Measurements from ENCODE around the gene COX6B2. TPM values are rescaled to one million over a fixed set of nuclear protein-coding genes. Genes with fewer than 3 reads are reported as not detected.
A peak's percentile ranks its signal among the peaks of the same experiment; 100 is the strongest.

The COX6B2 gene
- total and polyA plus RNA-seq, 2 of the 8 experiments (the other 6 are each of a cell fraction or from before 2014, with no cell fraction given): 4.9 to 6.4 TPM

DNA sequence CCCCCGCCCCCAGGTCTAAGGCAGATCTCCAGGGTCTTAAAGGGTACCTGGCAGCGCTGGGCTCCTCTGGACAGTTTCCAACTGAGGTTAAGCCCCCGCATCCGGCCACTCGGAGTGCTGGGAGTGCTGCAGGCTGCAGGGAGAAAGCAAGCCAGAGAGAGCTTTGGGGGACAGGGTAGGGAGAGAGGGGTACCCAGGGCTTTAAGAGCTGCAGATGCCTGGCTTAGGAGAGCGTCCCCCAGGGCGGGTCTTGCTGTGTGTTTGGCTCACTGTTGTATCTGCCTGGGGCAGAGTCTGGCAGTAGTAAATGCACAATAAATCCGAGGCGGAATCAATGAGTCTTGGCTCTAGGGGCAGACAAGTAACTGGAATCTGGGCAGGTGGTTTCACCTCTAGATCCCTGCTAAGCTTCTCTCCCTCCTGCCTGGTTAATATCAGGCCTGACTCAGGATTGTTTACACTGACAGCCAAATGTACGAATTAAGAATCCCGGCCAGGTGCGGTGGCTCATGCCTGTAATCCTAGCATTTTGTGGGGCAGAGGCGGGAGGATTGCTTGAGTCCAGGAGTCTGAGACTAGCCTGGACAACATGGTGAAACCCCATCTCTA lies 798 bp upstream of the COX6B2 start:
- CTCF ChIA-PET (ENCODE audit: partially characterized antibody): interaction anchor here (0.9 to 2.0 kb wide), 4 partner anchors 11 to 64 kb away, joined by 5 to 9 read pairs (median 6); partner anchors contain the start of gene TMEM238
- DNase-seq (ENCODE audit: low read depth in 1 of 2, low spot score in 2 of 2): no peak
- TF ChIP-seq RXRA (IDR thresholded peaks at IDR 0.05; ENCODE audit: insufficient read depth, low read depth, low read length) (no peak), JUN (IDR thresholded peaks at IDR 0.05; ENCODE audit: low read depth, low read length) (no peak), RBBP5 (IDR thresholded peaks at IDR 0.05; ENCODE audit: borderline replicate concordance, low read depth, low read length) (no peak), BRCA1 (IDR thresholded peaks at IDR 0.05; ENCODE audit: low read depth, low read length) (no peak), TAF7 (optimal IDR thresholded peaks at IDR 0.05; ENCODE audit: borderline replicate concordance, low read depth, low read length) (no peak), SUZ12 (IDR thresholded peaks at IDR 0.05; ENCODE audit: low read length) (no peak), SIRT6 (IDR thresholded peaks at IDR 0.05; ENCODE audit: low read length) (no peak), POU5F1 (IDR thresholded peaks at IDR 0.05; ENCODE audit: low read depth, low read length) (no peak), RNF2 (IDR thresholded peaks at IDR 0.05; ENCODE audit: borderline replicate concordance, low read depth, low read length, missing control alignments, poor library complexity, severe bottlenecking) (no peak), POLR2AphosphoS5 (IDR thresholded peaks at IDR 0.05; ENCODE audit: low read depth, low read length) (no peak), YY1 (IDR thresholded peaks at IDR 0.05; ENCODE audit: low read depth, low read length) (no peak)
- TF ChIP-seq, protein P1, sequence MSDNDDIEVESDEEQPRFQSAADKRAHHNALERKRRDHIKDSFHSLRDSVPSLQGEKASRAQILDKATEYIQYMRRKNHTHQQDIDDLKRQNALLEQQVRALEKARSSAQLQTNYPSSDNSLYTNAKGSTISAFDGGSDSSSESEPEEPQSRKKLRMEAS (IDR thresholded peaks at IDR 0.05): no peak

More for the DNA sequence above, 798 bp upstream of the COX6B2 start:
- Histone ChIP-seq H3K4me1 (replicated peaks in 1 of 4; ENCODE audit: control insufficient read depth in 3 of 4, insufficient read depth in 4 of 4, low read length in 3 of 4) (peaks cover 0 to 16% (median 9%) of the 10 kb centered on the region in 4 experiments; a peak in 6 of 7 replicates), H4K20me1 (replicated peaks in 1 of 2; ENCODE audit: control insufficient read depth in 1 of 2, insufficient read depth in 2 of 2, low read length in 2 of 2) (peaks cover 0 to 10% of the 10 kb centered on the region in 2 experiments), H3K9me3 (ENCODE audit: insufficient read depth in 2 of 2, low read depth in 1 of 2, low read length in 1 of 2) (no peaks in the 10 kb centered on the region), H4K8ac (ENCODE audit: extremely low read depth, insufficient read depth, low read length) (no peak overlapping the region), H3K4me3 (ENCODE audit: extremely low read depth in 1 of 4, insufficient read depth in 2 of 4, low read depth in 3 of 4, low read length in 4 of 4) (no peak overlapping the region), H3K4me2 (ENCODE audit: insufficient read depth in 1 of 2, low read depth in 2 of 2, low read length in 2 of 2) (peak overlapping the region; percentile 48 to 88; a peak in 3 of 4 replicates), H3K4ac (replicated peaks; ENCODE audit: insufficient read length, low read depth, low read length) (no peak overlapping the region), H3K56ac (replicated peaks; ENCODE audit: insufficient read length, low read depth, low read length) (no peak overlapping the region), H2AK5ac (ENCODE audit: low read depth, low read length) (no peak overlapping the region), H3K27me3 (replicated peaks in 1 of 4; ENCODE audit: control insufficient read depth in 3 of 4, extremely low read depth in 1 of 4, insufficient read depth in 3 of 4, low read length in 3 of 4) (peaks cover 17 to 56% (median 46%) of the 10 kb centered on the region in 4 experiments), H2BK20ac (ENCODE audit: low read length) (0 out of 2 replicates have a peak overlapping the region, but pooled peaks have one; percentile 48), H2AFZ (ENCODE audit: low read length) (no peak overlapping the region), H3K79me1 (ENCODE audit: low read depth, low read length) (no peaks in the 10 kb centered on the region), H3K18ac (ENCODE audit: extremely low read depth, low read length) (peak overlapping the region; percentile 48; the same call in 1 of the 2 replicates), H4K91ac (replicated peaks; ENCODE audit: insufficient read length, low read length) (no peak overlapping the region), H3K14ac (ENCODE audit: insufficient read length) (no peak overlapping the region), H3K36me3 (ENCODE audit: control insufficient read depth in 2 of 4, insufficient read depth in 4 of 4, low read length in 3 of 4) (peaks cover 0 to 7% (median 0%) of the 10 kb centered on the region in 4 experiments; a peak in 1 of 8 replicates), H2BK15ac (ENCODE audit: low read length) (0 out of 2 replicates have a peak overlapping the region, but pooled peaks have one; percentile 46), H3K23me2 (ENCODE audit: low read depth, low read length) (peaks cover 11% of the 10 kb centered on the region; the same call in 1 of the 2 replicates), H3K9ac (replicated peaks in 1 of 4; ENCODE audit: extremely low read depth in 1 of 4, low read depth in 3 of 4, low read length in 3 of 4) (no peak overlapping the region), H3K79me2 (ENCODE audit: control insufficient read depth in 1 of 2, insufficient read depth in 2 of 2, low read length in 2 of 2) (no peaks in the 10 kb centered on the region), H2BK120ac (replicated peaks; ENCODE audit: low read depth, low read length) (no peak overlapping the region), H2BK12ac (ENCODE audit: low read depth, low read length) (0 out of 2 replicates have a peak overlapping the region, but pooled peaks have one; percentile 39), H3K27ac (ENCODE audit: low read depth, low read length) (no peak overlapping the region), H2BK5ac (ENCODE audit: low read depth, low read length) (no peak overlapping the region), H3K23ac (ENCODE audit: insufficient read length) (no peak overlapping the region), H4K5ac (ENCODE audit: insufficient read length, low read depth, low read length) (peak overlapping the region; percentile 26)
- POLR2A ChIA-PET (ENCODE audit: partially characterized antibody): interaction anchor here (1.0 to 1.7 kb wide), 7 partner anchors 15 to 52 kb away, joined by 3 to 5 read pairs (median 4); partner anchors contain the start of genes IL11, KMT5C and TMEM238
- WGBS, 2 experiments (ENCODE audit: extremely low coverage in 1 of 2, insufficient coverage in 1 of 2, insufficient read length in 1 of 2, insufficient replicate concordance in 2 of 2, low coverage in 1 of 2, low lambda C conversion rate in 2 of 2, missing lambda C conversion rate in 1 of 2): 41% methylated on average over 13 of the region's 13 CpGs; no CpG with 5 or more reads in 1 of the 2 experiments
- FAIRE-seq: no peak

Measured in H1 (cell line).